Stimulated activated CD8-positive, alpha-beta memory T cell treated with anti-CD3 and anti-CD28 coated beads, Interleukin-7, amount 100 ng/mL, for 4 hours (primary cell): Measurements from ENCODE around the gene TGM1.
"Not testable (repeated sequence)": the region's sequence is repeated elsewhere in the genome, so short reads cannot be mapped to it uniquely, and the experiment has no call there.

Experiments
- DNase-seq, 2 donors: peaks; one replicate each; pipeline ENCODE4 v3.0.0-alpha.2; 2020; ENCODE audit warnings: low read depth in 2 of 2

Gene TGM1

GRCh38 chr14:24234095-24235005, 28.6 kb downstream of the TGM1 start:
- DNase-seq, result no peak

GRCh38 chr14:24233538-24233866, 29.5 kb downstream of the TGM1 start:
- DNase-seq, result no peak

DNA sequence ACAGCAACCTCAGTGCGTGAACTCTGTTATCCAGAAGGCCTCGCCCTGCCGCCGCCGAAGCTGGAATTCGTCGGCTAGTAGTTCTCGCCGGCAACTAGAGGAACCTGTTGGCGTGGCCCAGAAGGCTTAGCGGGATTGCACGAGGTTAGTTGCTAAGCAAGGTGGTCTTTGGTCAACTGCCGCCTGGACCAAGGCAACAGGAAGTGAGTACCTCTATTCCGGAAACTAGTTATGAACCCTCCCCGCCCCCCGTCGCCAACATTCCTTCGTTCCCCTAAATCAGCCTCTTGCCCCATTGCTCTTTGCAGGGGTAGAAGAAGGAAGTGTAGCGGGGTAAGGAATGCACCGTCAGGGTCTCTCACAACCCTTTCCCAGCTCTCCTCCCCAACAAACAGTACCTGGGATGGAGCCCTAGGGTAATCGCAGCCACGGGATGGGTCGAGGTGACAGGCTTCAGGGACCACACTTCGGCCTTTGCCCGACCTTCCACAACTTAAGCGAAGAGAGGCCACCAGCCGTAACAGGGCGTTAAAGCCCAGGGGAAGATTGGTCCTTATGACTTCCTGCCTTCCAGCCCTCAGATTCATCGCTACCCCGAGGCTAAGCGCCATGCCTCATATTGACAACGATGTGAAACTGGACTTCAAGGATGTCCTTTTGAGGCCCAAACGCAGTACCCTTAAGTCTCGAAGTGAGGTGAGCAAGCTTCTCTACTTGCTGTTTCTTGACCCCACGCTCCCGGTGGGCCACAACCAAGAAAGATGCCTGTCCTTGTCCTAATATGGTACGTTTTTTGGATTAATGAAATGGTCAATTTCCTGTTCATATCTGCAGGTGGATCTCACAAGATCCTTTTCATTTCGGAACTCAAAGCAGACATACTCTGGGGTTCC, 30.1 kb downstream of the TGM1 start, which contains the start of gene GMPR2:
TSS of gene GMPR2 (plus strand) at position 285 of the 893 bp plus-strand sequence. CDS start at position 610, 325 bp downstream.
- no peak for DNase-seq

DNA sequence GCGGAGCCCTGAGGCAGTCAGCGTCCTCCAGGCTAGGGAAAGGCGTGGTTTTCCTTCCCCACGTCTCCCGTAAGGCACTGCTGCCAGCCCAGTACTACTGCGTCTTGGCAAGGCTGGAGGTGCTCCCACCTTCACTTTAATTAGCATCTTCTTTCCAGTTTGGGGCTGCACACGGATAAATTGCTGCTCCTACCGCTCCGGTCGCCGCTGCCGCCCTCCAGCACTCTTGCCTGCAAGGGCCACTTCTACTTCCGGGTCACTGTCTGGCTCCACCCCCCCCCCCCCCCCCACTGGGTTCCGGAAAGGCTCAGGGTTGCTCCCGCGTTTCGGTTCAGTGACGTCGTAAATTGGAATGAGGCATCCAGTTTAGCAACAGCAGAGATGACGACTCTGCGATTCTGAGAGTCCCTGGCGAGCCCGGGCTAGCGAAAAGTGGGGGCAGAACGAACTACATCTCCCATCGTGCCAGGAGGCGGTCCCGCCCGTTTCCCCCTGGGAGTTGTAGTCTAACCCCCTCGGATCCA, 30.8 kb downstream of the TGM1 start, which contains the start of gene NEDD8:
TSS of gene NEDD8 (minus strand) at position 247 of the 524 bp plus-strand sequence. CDS start at position 147, 100 bp downstream.
- peak; percentile 81 to 85 for DNase-seq

DNA sequence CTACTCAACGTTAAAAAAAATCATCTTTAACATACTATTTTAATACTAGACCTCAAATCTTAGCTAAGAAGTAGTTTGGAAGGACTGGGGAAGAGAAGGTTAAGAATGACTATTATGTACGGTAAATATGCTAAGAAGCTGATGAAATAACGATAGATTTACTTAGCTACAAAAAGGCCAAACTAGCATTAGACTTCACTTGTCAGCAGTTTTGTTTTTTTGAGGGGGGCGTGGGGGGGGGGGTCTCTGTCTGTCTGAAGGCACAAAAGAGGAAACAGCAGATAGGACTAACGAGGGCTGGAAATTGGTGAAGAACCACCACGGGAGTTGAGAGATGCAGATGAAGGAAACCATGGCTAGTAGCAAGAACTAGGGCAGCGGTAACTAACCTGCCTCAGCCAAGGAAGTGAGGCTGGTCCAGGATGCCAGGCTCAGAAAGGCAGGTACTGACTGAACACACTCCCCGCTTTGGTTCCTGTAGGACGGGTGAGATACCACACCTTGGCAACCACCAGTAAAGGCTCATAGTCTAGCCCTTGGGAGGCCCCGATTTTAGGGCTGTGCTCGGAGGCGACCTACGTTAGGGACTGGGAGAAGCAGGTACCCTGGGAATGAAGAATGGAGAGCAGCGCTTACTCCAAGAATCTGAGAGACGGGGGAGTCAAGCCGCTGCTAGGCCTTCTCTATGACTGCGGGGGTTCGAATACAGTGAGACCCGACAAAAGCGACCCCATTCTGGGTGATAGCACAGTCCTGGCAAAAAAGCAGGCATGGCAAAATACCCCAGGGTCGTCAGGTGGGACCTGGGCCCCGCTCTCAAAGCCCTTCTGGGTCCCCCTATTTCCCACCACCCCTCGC, 31.5 kb downstream of the TGM1 start:
- no peak for DNase-seq

- DNase-seq, result no peak
Observed at GRCh38 chr14:24228902-24229301, 34.1 kb downstream of the TGM1 start.

DNA sequence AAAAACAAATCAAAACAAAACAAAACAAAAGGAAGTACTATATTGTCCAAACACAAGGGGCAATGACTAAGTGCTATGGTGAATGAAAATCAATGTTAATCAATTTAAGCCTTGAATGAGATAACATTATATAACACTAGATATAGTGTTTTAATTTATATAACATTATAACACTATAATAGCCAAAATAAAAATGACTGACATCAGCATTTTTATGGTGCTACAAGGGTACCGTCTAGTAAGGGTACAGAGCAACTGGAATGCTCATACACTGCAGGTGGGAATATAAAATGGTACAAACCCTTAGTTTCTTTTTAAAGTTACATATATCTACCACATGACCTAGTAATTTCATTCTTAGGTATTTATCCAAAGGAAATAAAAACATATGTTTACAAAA, 36.5 kb downstream of the TGM1 start:
- DNase-seq, result no peak

- no peak for DNase-seq
Observed at GRCh38 chr14:24224618-24225071, 38.3 kb downstream of the TGM1 start.

DNA sequence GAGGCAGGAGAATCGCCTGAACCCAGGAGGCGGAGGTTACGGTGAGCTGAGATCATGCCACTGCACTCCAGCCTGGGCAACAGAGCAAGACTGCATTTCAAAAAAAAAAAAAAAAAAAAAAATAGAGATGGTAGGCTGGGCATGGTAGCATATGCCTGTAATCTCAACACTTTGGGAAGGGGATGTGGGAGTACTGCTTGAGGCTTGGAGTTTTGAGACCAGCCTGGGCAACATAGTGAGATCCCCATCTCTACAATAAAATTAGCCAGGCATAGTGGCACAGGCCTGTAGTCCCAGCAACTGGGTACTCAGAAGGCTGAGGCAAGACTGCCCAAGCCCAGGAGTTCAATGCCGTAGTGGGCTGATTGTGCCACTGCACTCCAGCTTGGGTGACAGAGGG, 40.0 kb downstream of the TGM1 start:
- not testable (repeated sequence) for DNase-seq

- DNase-seq, result no peak
Observed at GRCh38 chr14:24219521-24219920, 43.5 kb downstream of the TGM1 start.

DNA sequence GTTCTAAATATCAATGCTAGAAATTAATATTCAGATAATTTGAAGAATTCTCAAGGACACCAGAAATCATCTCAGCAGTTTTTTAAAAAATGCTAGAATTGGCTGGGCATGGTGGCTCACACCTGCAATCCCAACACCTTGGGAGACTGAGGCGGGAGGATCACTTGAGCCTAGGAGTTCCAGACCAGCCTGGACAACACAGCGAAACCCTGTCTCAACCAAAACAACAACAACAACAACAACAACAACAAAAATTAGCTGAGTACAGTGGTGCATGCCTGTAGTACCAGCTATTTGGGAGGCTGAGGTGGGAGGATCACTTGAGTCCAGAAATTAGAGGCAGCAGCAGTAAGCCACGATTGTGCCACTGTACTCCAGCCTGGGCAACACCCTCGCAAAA, 43.9 kb downstream of the TGM1 start:
- no peak for DNase-seq

DNA sequence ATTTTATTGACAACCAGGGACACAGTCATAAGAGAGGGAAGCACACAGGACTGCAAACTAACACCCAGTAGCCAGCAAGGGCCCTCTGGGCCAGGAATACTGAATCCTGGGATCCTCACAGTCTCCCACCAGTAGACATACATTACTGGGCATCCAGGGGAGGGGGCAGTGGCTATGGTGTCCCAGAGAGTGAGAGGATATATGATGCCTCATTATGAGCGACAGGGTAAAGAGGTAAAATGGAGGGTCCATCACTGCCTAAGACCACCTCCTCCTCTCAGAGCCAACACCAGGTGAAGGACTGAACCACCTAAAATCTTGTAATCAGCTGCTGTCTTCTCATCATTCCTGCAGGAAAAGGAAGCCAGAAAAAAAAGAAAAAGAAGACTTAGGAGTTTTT, 46.1 kb downstream of the TGM1 start:
- not testable (repeated sequence) for DNase-seq

DNA sequence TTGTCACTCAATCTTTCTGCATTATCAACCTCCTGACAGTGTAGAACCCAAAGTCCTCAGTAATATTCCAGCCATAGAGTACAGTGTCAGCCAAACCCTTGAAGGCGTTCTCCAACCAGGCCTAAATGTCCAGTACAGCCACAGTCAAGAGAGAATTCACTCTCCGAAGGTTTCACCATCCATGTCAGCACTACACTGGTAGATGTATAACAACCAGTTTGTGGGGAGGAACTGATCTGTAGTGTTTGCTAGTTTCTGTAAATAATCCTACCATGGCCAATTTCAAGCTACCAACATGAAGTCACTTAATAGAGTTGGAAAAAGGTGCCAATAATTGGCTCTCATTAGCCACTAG, 46.7 kb downstream of the TGM1 start:
- no peak for DNase-seq

DNA sequence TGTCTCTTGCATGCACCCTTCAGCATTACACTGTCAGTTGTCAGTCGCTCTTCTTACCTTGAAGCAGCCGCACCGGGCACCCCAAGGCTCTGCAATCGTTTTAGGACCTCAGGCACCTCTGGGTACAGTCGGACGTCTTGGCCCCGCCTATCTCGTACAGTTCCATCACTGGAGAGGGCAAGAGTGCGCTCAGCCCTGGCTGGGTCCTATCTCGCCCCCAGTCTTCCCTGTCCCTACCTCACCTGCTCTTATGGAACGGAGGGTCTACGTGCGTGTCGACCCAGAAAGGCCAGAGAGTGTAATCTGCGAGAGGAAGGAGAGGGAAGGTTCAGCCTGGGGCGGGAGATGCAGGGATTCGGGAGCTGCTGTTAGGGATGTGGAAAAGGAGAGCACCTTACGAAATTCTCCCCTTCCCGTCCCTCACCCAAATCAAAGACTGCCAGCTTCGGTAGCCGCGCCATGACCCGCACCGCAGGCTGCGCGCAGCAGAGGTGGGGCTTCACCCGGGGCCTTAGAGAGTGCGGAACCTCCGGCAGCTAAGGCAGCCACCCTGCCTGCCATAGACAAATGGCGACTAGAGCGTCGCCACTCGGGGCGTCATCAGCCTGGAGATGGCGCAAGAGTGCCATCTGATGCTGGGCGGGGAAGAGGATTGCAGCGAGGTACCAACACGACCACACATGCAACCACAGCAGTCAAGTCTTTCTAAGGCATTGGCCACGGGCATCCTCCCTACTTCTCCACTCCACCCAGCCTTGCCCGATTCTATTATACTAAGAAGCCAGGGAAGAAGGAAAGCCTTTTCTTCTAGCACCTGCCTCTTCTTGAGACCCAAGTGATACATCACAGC, 47.3 kb downstream of the TGM1 start, which contains the start of gene MDP1:
TSS of gene MDP1 (minus strand) at position 572 of the 850 bp plus-strand sequence. CDS start at position 461, 111 bp downstream.
- peak; percentile 75 to 79 for DNase-seq

DNA sequence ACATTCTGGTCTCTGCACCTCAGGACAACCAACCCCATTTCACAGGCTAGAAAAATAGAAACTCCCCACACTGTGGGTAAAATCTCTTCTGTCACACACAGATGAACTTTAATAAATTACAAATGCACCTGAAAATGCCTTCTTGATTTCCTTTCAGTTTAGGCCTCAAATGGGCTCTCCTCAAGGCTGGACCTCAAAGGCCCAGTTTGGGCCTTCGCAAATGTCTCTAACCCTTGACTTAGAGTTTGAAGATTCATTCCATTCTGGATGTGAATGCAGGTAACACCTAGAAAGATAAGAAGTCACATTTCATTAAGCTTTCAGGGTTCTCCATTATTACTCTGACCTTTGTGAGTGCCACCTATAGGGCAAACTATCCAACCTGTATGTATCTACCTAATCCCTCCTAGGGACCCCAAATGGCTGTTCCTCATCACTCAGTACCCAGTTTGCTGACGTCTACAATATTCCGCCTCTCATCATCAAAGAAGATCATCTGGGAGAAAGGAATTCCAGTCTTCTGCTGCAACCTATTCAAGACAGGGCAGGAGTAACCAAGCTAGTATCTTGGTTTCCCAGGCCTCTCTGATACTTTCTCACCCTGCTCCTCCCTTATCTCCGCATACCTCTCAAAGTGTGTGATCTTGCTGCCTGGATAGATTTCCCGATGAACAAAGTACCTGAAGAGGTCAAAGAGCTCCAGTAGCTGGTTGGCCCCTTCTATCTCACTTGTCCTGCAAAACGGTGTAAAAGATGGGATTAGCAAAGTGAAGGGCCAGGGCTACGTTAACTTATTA, 48.9 kb downstream of the TGM1 start:
- DNase-seq, result no peak

DNA sequence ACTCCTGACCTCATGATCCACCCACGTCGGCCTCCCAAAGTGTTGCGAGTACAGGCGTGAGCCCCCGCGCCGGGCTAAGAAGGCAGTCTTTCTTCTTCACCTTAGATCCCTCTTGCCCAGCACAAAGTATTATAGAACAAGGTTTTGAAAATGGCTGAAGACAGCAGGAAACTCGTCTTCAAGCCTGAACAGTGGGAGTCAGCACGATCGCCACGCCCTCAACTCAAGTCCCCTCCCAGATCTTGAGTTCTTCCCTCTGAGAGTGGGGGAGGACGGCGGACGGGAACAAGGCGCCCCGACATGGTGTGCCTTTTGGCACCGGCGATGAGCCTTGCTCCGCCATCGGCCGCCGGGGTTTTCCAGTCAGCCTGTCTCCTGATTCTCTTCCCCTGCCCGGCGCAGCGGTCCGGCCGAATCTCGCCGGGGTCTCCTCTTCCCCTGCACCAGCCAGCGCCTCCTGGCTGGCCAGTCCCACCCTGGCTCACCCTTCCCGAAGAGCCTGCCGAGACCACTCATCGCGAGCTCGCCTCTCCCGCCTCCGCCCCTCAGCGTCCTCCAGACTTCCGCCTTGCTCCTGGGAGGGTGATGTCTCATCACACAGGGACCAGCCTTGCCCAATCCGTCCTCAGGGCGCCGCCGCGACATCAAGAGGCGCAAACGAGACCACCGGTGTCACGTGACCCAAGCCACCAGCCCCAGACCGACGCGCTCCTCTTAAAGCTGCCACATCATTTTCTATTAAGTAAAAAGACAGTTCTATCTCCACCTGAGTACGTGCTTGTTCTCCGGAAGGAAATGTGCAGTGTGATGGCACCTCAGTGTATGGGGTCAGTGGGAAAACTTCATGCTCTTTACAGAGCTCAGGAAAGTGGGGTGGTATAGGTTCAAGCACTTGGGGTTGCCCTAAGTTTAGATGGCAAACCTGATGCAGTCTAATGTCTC, 49.8 kb downstream of the TGM1 start, which contains the start of gene CHMP4A:
TSS of gene CHMP4A (minus strand) at position 565 of the 942 bp plus-strand sequence. CDS start at position 516, 49 bp downstream.
- DNase-seq, result peak; percentile 96

GRCh38 chr14:24211311-24211710, 51.7 kb downstream of the TGM1 start:
- no peak for DNase-seq

- DNase-seq, result no peak
Observed at GRCh38 chr14:24207625-24208024, 55.4 kb downstream of the TGM1 start.
